NCI-H2107 treated with DMSO at 0.1 percent for 48 hours (cell line): ENCODE data around the gene TNIP2.
"Not testable (repeated sequence)": the region's sequence is repeated elsewhere in the genome, so short reads cannot be mapped to it uniquely, and the experiment has no call there.

Experiments used
- DNase-seq: peaks from one replicate; lab custom pipeline; 2025; ENCODE audit not compliant: unreplicated experiment; lab: John Stamatoyannopoulos, UW

The TNIP2 gene

GRCh38 chr4:2793586-2794485 lies 37.7 kb upstream of the TNIP2 start:
- no peak for DNase-seq

DNA sequence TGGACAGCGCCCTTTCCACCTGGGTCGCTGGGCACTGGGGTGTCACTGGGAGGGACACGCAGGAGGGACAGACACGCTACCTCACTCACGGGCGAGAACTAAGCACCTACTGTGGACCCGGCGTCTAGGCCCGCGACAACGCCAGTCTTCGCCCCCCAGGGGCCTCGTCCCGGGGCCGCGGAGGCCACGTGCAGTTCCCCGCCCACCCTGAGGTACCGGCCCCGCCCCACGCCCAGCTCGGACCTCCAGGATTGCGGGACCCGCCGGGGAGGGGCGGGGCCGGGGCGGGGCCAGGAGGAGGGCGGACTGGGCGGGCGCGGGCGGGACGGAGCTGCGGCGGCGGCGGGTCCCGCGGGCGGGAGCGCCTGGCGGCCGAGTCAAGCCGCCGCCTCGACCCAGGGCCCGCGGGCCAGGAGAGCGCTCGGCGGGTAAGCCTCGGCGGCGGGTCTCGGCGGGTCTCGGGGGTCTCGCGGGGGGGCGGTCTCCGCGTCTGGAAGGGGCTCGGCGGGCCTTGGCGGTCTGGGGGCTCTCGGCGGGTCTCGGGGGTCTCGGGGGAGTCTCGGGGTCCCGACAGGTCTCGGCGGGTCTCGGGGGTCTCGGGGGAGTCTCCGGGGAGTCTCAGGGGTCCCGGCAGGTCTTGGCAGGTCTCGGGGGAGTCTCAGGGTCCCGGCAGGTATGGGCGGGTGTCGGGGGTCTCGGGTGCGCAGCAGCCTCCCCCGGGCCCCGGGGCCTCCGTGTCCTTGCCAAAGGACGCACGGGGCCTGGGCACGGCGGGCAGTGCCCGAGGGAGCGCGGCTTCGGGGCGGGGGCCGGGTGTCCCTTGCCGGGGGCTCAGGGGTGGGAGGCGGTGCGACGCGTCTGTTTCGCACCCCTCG lies 36.8 kb upstream of the TNIP2 start, which contains the start of gene SH3BP2:
Gene SH3BP2 (plus strand): TSS at position 375 of the 875 bp plus-strand sequence. CDS start 27,533 bp downstream, outside the sequence.
- no peak for DNase-seq

- no peak for DNase-seq
Observed at GRCh38 chr4:2792396-2792710, 36.2 kb upstream of the TNIP2 start.

GRCh38 chr4:2791518-2792395 lies 35.6 kb upstream of the TNIP2 start:
- no peak for DNase-seq

DNA sequence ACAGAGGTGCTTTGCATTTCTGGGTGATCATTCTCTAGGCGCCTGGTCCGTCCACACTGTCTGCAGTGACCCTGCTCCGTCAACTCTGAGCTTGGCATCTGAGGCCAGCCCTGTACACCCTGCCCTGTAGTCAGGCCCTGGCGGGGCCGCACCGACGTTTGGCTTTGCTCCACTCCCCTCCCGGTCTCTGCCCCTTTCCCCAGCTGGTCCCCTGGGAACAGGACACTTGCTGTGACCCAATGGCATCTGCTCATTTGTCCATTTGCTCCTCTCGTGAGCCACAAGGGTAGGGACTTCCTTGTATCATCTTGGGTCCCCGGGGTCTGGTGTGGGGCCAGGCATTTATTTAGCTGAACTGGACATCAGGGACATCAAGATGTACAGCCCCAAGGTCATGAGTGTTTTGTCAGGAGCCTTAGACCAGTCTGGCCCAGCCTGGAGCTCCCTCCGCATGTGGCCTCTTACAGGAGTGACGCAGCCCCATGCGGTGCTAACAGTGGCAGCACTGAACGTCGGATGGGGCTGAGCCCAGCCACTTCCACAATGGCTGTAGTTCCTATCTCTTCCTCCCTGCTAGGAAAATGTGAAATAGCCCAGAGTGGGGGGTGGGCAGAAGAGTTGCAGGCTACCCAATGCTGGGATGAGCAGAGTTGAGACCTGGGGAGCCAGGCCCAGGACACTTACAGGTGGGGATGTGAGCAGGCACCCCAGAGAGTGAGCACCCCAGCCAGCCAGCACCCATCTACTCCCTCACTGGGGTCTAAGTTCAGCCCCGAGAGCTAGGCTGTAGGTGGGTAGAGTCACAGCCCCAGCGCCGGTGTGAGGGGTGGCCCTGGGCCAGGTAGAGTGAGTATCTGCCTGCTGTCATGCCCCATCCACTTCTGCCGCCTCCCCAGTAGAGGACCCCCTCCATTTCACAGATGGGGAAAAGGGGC lies 34.7 kb upstream of the TNIP2 start:
- no peak for DNase-seq

GRCh38 chr4:2789793-2790582 lies 33.9 kb upstream of the TNIP2 start:
- no peak for DNase-seq

GRCh38 chr4:2789351-2789750 lies 33.2 kb upstream of the TNIP2 start:
- no peak for DNase-seq

GRCh38 chr4:2788532-2789103 lies 32.5 kb upstream of the TNIP2 start:
- DNase-seq = no peak

GRCh38 chr4:2788101-2788500 lies 32.0 kb upstream of the TNIP2 start:
- DNase-seq = no peak

DNA sequence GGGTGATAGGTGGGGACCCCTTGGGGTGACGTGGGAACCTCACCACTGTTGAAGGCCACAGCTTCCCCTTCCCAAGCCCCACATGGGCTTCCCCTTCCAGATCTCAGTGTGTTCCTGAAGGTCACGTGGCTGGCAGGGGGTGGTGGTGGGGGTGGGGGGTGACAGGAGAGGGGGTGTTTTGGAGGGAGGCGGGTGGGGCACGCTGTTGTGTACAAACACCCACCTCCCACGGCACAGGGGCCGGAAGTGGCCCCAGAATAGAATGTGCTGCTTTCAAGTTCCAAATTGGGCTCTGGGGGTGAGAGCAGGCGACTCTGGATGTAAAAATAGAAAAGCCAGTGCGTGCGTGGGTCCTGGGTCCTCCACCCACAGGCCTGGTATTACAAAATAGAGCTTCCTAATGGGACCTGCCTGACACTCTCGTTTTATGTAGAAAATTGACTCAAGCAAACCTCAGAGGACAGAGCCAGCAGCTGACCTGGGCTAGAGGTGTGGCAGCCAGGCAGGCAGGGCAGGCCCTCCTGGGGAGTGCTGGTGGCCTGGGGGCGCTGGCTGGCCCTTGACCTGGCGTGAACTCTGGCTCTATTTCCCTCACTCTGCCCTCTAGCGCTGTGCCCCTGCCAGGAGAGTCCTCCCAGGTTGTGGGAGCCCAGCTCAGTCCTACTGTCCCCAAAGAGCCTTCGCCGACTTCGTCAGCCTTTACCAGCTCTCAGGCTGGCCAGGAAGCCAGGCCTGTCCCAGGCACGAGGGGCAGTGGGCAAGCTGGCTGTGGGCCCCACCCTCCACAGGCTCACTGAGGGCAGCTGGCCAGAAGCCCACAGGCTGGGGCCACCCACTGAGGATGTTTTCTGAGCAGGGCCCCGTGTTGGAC lies 31.3 kb upstream of the TNIP2 start:
- no peak for DNase-seq

DNA sequence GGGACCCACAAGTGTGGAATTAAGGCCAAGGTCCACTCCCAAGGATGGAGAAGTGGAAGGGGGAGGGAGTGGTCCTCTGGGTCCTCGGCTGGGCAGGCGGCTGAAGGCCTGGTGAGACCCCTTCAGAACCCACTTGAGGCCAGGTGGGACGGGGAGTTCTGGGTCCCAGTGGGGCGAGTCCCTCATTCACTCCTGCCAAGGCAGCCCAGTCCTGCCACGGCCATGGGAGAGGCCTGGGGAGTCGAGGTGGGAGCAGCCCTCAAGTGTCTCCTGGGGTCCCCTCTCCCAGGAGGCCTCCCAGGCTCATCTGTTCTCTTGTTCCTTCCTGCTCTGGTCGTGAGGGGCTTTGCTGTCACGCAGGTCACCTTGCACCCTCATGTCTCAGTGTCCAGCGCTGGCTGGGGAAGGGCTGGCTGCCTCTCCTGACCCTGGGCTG lies 30.7 kb upstream of the TNIP2 start:
- no peak for DNase-seq

DNA sequence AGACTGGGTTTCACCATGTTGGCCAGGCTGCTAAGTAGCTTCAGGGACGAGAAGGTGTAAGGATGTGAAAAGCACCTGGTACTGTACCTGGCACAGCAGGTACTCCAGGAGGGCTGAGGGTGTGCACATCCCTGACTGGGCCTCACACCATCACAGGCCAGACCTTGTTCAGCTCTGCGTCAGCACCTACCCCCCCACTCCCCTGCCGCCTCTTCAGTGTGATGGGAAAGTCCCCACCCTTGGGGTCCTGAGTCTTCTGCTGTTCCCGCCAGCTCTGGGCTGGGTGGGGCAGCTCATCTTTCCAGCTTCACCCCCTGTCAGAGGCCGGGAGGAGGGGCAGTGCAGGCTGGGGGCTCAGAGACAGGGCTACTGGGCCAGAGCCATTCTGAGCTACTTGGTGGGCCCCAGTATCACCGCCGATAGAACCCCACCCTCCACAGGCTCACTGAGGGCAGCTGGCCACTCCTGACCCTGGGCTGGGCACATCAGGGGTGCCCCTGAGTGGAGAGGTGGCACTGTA lies 30.1 kb upstream of the TNIP2 start:
- DNase-seq = no peak

DNA sequence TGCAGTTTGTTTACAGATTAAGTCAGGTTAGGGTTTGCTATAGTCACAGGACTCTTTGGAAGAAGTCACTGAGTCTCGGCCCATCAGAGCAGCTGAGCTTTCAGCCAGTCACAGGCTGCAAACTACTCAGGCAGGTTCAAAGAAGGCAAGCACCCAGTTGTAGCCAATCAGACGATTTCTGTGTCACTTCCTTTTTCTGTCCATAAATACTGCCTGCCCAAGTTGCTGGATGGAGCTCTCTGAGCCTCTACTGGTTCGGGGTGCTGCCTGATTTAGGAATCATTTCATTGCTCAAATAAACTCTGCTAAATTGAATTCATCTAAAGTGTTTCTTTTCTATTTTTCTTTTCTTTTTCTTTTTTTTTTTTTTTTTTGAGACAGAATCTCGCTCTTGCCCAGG lies 29.5 kb upstream of the TNIP2 start:
- no peak for DNase-seq

GRCh38 chr4:2783790-2784189 lies 27.7 kb upstream of the TNIP2 start:
- no peak for DNase-seq

- no peak for DNase-seq
Observed at GRCh38 chr4:2781911-2782310, 25.8 kb upstream of the TNIP2 start.

DNA sequence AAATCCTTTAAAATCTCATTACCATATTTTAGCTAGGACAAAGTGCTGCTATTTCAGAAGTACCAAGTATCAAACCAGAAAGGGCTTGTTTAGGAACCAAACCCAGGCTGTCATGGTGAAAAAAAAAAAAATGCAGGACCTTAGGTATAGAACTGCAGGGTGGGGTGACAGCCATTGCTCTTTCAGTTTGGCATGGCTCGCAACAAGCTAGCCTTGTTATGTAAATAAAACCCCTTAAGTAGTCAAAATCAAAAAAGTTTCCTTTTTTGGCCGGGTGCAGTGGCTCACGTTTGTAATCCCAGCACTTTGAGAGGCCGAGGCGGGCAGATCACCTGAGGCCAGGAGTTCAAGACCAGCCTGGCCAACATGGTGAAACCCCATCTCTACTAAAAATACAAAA lies 24.5 kb upstream of the TNIP2 start:
- not testable (repeated sequence) for DNase-seq

GRCh38 chr4:2771264-2771663 lies 15.1 kb upstream of the TNIP2 start:
- no peak for DNase-seq

DNA sequence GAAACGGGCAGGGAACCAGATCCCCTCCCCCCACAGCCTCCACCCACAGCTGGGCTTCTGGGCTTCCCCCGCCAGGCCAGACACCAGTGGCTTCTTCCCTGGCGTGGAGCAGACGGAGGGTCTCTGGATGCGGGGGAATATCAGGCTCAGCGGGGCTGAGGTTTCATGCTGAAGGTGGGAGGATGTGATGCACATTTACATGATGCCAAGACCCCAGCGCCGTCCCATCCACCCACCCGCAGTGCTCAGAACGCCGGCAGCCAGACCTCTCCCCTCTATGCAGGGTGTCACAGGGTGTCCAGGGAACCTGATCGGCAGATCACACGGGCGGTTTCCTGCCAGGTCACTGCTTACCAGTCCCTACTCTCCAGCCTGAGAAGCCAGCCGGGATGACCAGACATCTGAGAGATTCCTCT lies 12.8 kb upstream of the TNIP2 start:
- no peak for DNase-seq
